ENCODE measurements around the gene GUCY2C. TPM values are rescaled to one million over a fixed set of nuclear protein-coding genes. Genes with fewer than 3 reads are reported as not detected.
"Not testable (repeated sequence)": the region's sequence is repeated elsewhere in the genome, so short reads cannot be mapped to it uniquely, and the experiment has no call there.

Gene GUCY2C
- total and polyA plus RNA-seq, 4 donors = 3.0 TPM; not detected in 3

- WGBS, 2 donors = 88 to 89% methylated on average over 5 of the region's 5 CpGs
- Histone ChIP-seq H3K36me3 (ENCODE audit: control insufficient read depth in 1 of 2, insufficient read depth in 2 of 2, low read length in 1 of 2) (no peaks in the 10 kb centered on the region), H3K9me3 (ENCODE audit: control insufficient read depth, low read length) (peaks cover 1% of the 10 kb centered on the region), H3K27me3 (ENCODE audit: control insufficient read depth in 1 of 2, insufficient read depth in 2 of 2, low read length in 1 of 2) (no peaks in the 10 kb centered on the region), H3K4me1 (ENCODE audit: control insufficient read depth in 1 of 2, insufficient read depth in 2 of 2, low read length in 2 of 2) (no peaks in the 10 kb centered on the region), H3K27ac (ENCODE audit: low read depth in 1 of 2, low read length in 2 of 2) (no peak overlapping the region), H3K4me3 (ENCODE audit: low read length in 2 of 2) (no peak overlapping the region)
- ATAC-seq (ENCODE audit: low FRiP score) (no peak), DNase-seq (no peak)
- intact Hi-C loops (cut with DNase I) = no loop called here
Measured at GRCh38 chr12:14693116-14693515, 3.3 kb downstream of the GUCY2C start.

- H3K9me3 ChIP-seq (ENCODE audit: control insufficient read depth, low read length) = peaks cover 1% of the 10 kb centered on the region
- no peaks in the 10 kb centered on the region for H3K4me1 ChIP-seq (ENCODE audit: control insufficient read depth in 1 of 2, insufficient read depth in 2 of 2, low read length in 2 of 2)
- ATAC-seq (ENCODE audit: low FRiP score) (no peak), DNase-seq (peak in 1 of 2 donors; percentile 88)
- intact Hi-C loops (cut with DNase I) = no loop called here
- H3K27ac ChIP-seq (ENCODE audit: low read depth in 1 of 2, low read length in 2 of 2) = no peak overlapping the region
- H3K36me3 ChIP-seq (ENCODE audit: control insufficient read depth in 1 of 2, insufficient read depth in 2 of 2, low read length in 1 of 2) = no peaks in the 10 kb centered on the region
- no peak overlapping the region for H3K4me3 ChIP-seq (ENCODE audit: low read length in 2 of 2)
- no peaks in the 10 kb centered on the region for H3K27me3 ChIP-seq (ENCODE audit: control insufficient read depth in 1 of 2, insufficient read depth in 2 of 2, low read length in 1 of 2)
Measured at GRCh38 chr12:14691560-14691959, 4.8 kb downstream of the GUCY2C start.

GRCh38 chr12:14689996-14690395, 6.4 kb downstream of the GUCY2C start:
- no peak overlapping the region for H3K4me3 ChIP-seq (ENCODE audit: low read length in 2 of 2)
- intact Hi-C loops (cut with DNase I) = no loop called here
- H3K4me1 ChIP-seq (ENCODE audit: control insufficient read depth in 1 of 2, insufficient read depth in 2 of 2, low read length in 2 of 2) = no peaks in the 10 kb centered on the region
- H3K27ac ChIP-seq (ENCODE audit: low read depth in 1 of 2, low read length in 2 of 2) = no peak overlapping the region
- no peaks in the 10 kb centered on the region for H3K27me3 ChIP-seq (ENCODE audit: control insufficient read depth in 1 of 2, insufficient read depth in 2 of 2, low read length in 1 of 2)
- ATAC-seq (ENCODE audit: low FRiP score) = no peak
- no peaks in the 10 kb centered on the region for H3K36me3 ChIP-seq (ENCODE audit: control insufficient read depth in 1 of 2, insufficient read depth in 2 of 2, low read length in 1 of 2)
- no peak for DNase-seq
- H3K9me3 ChIP-seq (ENCODE audit: control insufficient read depth, low read length) = peaks cover 1% of the 10 kb centered on the region

GRCh38 chr12:14689144-14689543, 7.3 kb downstream of the GUCY2C start:
- Histone ChIP-seq H3K36me3 (ENCODE audit: control insufficient read depth in 1 of 2, insufficient read depth in 2 of 2, low read length in 1 of 2) (no peaks in the 10 kb centered on the region), H3K4me1 (ENCODE audit: control insufficient read depth in 1 of 2, insufficient read depth in 2 of 2, low read length in 2 of 2) (no peaks in the 10 kb centered on the region), H3K4me3 (ENCODE audit: low read length in 2 of 2) (no peak overlapping the region), H3K27me3 (ENCODE audit: control insufficient read depth in 1 of 2, insufficient read depth in 2 of 2, low read length in 1 of 2) (no peaks in the 10 kb centered on the region), H3K9me3 (ENCODE audit: control insufficient read depth, low read length) (peaks cover 1% of the 10 kb centered on the region), H3K27ac (ENCODE audit: low read depth in 1 of 2, low read length in 2 of 2) (no peak overlapping the region)
- 90 to 96% methylated on average over 1 of the region's 1 CpG for WGBS, 2 donors
- ATAC-seq (ENCODE audit: low FRiP score) (no peak), DNase-seq (no peak)
- intact Hi-C loops (cut with DNase I) = no loop called here

- H3K9me3 ChIP-seq (ENCODE audit: control insufficient read depth, low read length); H3K27ac ChIP-seq (ENCODE audit: low read depth in 1 of 2, low read length in 2 of 2); H3K4me1 ChIP-seq (ENCODE audit: control insufficient read depth in 1 of 2, insufficient read depth in 2 of 2, low read length in 2 of 2); H3K27me3 ChIP-seq (ENCODE audit: control insufficient read depth in 1 of 2, insufficient read depth in 2 of 2, low read length in 1 of 2); H3K4me3 ChIP-seq (ENCODE audit: low read length in 2 of 2); intact Hi-C loops (cut with DNase I); ATAC-seq (ENCODE audit: low FRiP score); DNase-seq; H3K36me3 ChIP-seq (ENCODE audit: control insufficient read depth in 1 of 2, insufficient read depth in 2 of 2, low read length in 1 of 2): not testable (repeated sequence)
- WGBS, 2 donors = 82 to 86% methylated on average over 4 of the region's 4 CpGs
Measured at GRCh38 chr12:14682231-14682630, 14.2 kb downstream of the GUCY2C start.

GRCh38 chr12:14681625-14682024, 14.8 kb downstream of the GUCY2C start:
- no peak overlapping the region for H3K4me3 ChIP-seq (ENCODE audit: low read length in 2 of 2)
- no peak overlapping the region for H3K27ac ChIP-seq (ENCODE audit: low read depth in 1 of 2, low read length in 2 of 2)
- no peak for DNase-seq
- H3K9me3 ChIP-seq (ENCODE audit: control insufficient read depth, low read length) = no peaks in the 10 kb centered on the region
- WGBS, 2 donors = 80 to 85% methylated on average over 2 of the region's 2 CpGs
- H3K27me3 ChIP-seq (ENCODE audit: control insufficient read depth in 1 of 2, insufficient read depth in 2 of 2, low read length in 1 of 2) = no peaks in the 10 kb centered on the region
- H3K36me3 ChIP-seq (ENCODE audit: control insufficient read depth in 1 of 2, insufficient read depth in 2 of 2, low read length in 1 of 2) = no peaks in the 10 kb centered on the region
- intact Hi-C loops (cut with DNase I) = no loop called here
- no peaks in the 10 kb centered on the region for H3K4me1 ChIP-seq (ENCODE audit: control insufficient read depth in 1 of 2, insufficient read depth in 2 of 2, low read length in 2 of 2)
- ATAC-seq (ENCODE audit: low FRiP score) = no peak

GRCh38 chr12:14681190-14681589, 15.2 kb downstream of the GUCY2C start:
- ATAC-seq (ENCODE audit: low FRiP score) (no peak), DNase-seq (no peak)
- H3K27me3 ChIP-seq (ENCODE audit: control insufficient read depth in 1 of 2, insufficient read depth in 2 of 2, low read length in 1 of 2) = no peaks in the 10 kb centered on the region
- H3K4me3 ChIP-seq (ENCODE audit: low read length in 2 of 2) = no peak overlapping the region
- 84 to 91% methylated on average over 3 of the region's 3 CpGs for WGBS, 2 donors
- intact Hi-C loops (cut with DNase I) = no loop called here
- no peak overlapping the region for H3K27ac ChIP-seq (ENCODE audit: low read depth in 1 of 2, low read length in 2 of 2)
- no peaks in the 10 kb centered on the region for H3K9me3 ChIP-seq (ENCODE audit: control insufficient read depth, low read length)
- no peaks in the 10 kb centered on the region for H3K4me1 ChIP-seq (ENCODE audit: control insufficient read depth in 1 of 2, insufficient read depth in 2 of 2, low read length in 2 of 2)
- no peaks in the 10 kb centered on the region for H3K36me3 ChIP-seq (ENCODE audit: control insufficient read depth in 1 of 2, insufficient read depth in 2 of 2, low read length in 1 of 2)

GRCh38 chr12:14678547-14679150, 17.8 kb downstream of the GUCY2C start:
- no peaks in the 10 kb centered on the region for H3K4me1 ChIP-seq (ENCODE audit: control insufficient read depth in 1 of 2, insufficient read depth in 2 of 2, low read length in 2 of 2)
- no peaks in the 10 kb centered on the region for H3K36me3 ChIP-seq (ENCODE audit: control insufficient read depth in 1 of 2, insufficient read depth in 2 of 2, low read length in 1 of 2)
- 90 to 91% methylated on average over 6 of the region's 6 CpGs for WGBS, 2 donors
- no peaks in the 10 kb centered on the region for H3K27me3 ChIP-seq (ENCODE audit: control insufficient read depth in 1 of 2, insufficient read depth in 2 of 2, low read length in 1 of 2)
- DNase-seq (no peak), ATAC-seq (ENCODE audit: low FRiP score) (no peak)
- intact Hi-C loops (cut with DNase I) = no loop called here
- H3K4me3 ChIP-seq (ENCODE audit: low read length in 2 of 2) = no peak overlapping the region
- no peak overlapping the region for H3K27ac ChIP-seq (ENCODE audit: low read depth in 1 of 2, low read length in 2 of 2)
- H3K9me3 ChIP-seq (ENCODE audit: control insufficient read depth, low read length) = no peaks in the 10 kb centered on the region

- DNase-seq = no peak
- Histone ChIP-seq H3K9me3 (ENCODE audit: control insufficient read depth, low read length) (no peaks in the 10 kb centered on the region), H3K36me3 (ENCODE audit: control insufficient read depth in 1 of 2, insufficient read depth in 2 of 2, low read length in 1 of 2) (no peaks in the 10 kb centered on the region), H3K27ac (ENCODE audit: low read depth in 1 of 2, low read length in 2 of 2) (no peak overlapping the region), H3K4me1 (ENCODE audit: control insufficient read depth in 1 of 2, insufficient read depth in 2 of 2, low read length in 2 of 2) (no peaks in the 10 kb centered on the region), H3K4me3 (ENCODE audit: low read length in 2 of 2) (no peak overlapping the region), H3K27me3 (ENCODE audit: control insufficient read depth in 1 of 2, insufficient read depth in 2 of 2, low read length in 1 of 2) (no peaks in the 10 kb centered on the region)
- ATAC-seq (ENCODE audit: low FRiP score) = no peak
- intact Hi-C loops (cut with DNase I) = no loop called here
- WGBS, 2 donors = 89 to 93% methylated on average over 3 of the region's 3 CpGs
Measured at GRCh38 chr12:14668591-14668990, 27.8 kb downstream of the GUCY2C start.

Data from aorta (tissue), 5 donors.